Heart right ventricle (tissue), 16 donors: Measurements from ENCODE around the gene ACVR1B. TPM values are rescaled to one million over a fixed set of nuclear protein-coding genes. Genes with fewer than 3 reads are reported as not detected.

ENCODE experiments used
- ATAC-seq, 8 donors: fragments of 200-7000 bp; cut with Tn5 transposase; one replicate each; pipeline ENCODE4 v1.9.1; 2020; ENCODE audit warnings: mild to moderate bottlenecking in 8 of 8, moderate library complexity in 8 of 8, moderate number of reproducible peaks in 1 of 8
- DNase-seq, 2 donors: peaks; one replicate each; pipeline ENCODE4 v3.0.0-alpha.2; 2020
- H3K27ac ChIP-seq, 10 donors: fragments of 200-600 bp; sonication (generic) in 2 of 10; one replicate each; pipeline versions ENCODE4 v1.5.0 to v1.8.0; 2020 to 2022; ENCODE audit warnings: mild to moderate bottlenecking in 3 of 10
- H3K27me3 ChIP-seq, 7 donors: fragments of 200-600 bp; one replicate each; pipeline ENCODE4 v1.8.0; 2021 to 2022; ENCODE audit warnings: mild to moderate bottlenecking in 2 of 7
- H3K36me3 ChIP-seq, 9 donors: fragments of 200-600 bp; sonication (generic) in 1 of 9; one replicate each; pipeline versions ENCODE4 v1.5.0 to v1.8.0; 2020 to 2022; ENCODE audit warnings: mild to moderate bottlenecking in 2 of 9
- H3K4me1 ChIP-seq, 9 donors: fragments of 200-600 bp; sonication (generic) in 1 of 9; one replicate each; pipeline versions ENCODE4 v1.5.0 to v1.8.0; 2020 to 2022; ENCODE audit warnings: mild to moderate bottlenecking in 4 of 9
- H3K4me3 ChIP-seq, 10 donors: fragments of 200-600 bp; sonication (generic) in 2 of 10; one replicate each; pipeline versions ENCODE4 v1.5.0 to v1.8.0; 2020 to 2022; ENCODE audit warnings: mild to moderate bottlenecking in 7 of 10, moderate library complexity in 2 of 10
- H3K9me3 ChIP-seq, 11 donors: fragments of 200-600 bp in 10 of 11; sonication (generic) in 2 of 11; one replicate each; pipeline versions ENCODE4 v1.5.0 to v1.8.0; 2013 to 2022; ENCODE audit warnings: mild to moderate bottlenecking in 2 of 11, control low read depth in 1 of 11, moderate library complexity in 1 of 11
- WGBS, 2 donors: extraction: QIAGEN DNeasy Blood & Tissue Kit; methylation state at CpG; one replicate each; pipeline ENCODE4 v1.1.7; 2013; ENCODE audit warnings: inconsistent platforms in 1 of 2; 5-methylcytosine and 5-hydroxymethylcytosine counted together
- intact Hi-C, 10 donors: fragments of 100-400 bp; cut with DNase I; formaldehyde crosslinking; loops; one replicate each; pipeline versions ENCODE4 v1.11.1 to v1.14.2; 2022
- polyA plus RNA-seq, 2 donors: library from polyadenylated mRNA; stranded (reverse); fragments of 200-250 nt; gene quantifications; one replicate each; pipeline ENCODE4 v1.2.3, GENCODE V29; 2013
- total RNA-seq, 10 donors: library from RNA; stranded (reverse); fragmentation: NEBNext Ultra II Directional in 3 of 10; extraction: Animal tissue kit (Norgen Biotek cat#: 25700) in 3 of 10; gene quantifications; one replicate each; pipeline versions ENCODE4 v1.2.1 to v1.2.4, GENCODE V29; 2021 to 2023
- TF ChIP-seq, protein P1 (sequence below), 9 donors: fragments of 200-600 bp; sonication (generic) in 2 of 9; IDR thresholded peaks; one replicate each; pipeline versions ENCODE4 v1.5.0 to v1.8.0; 2021 to 2022; ENCODE audit warnings: antibody characterized with exemption in 9 of 9, mild to moderate bottlenecking in 5 of 9, moderate library complexity in 1 of 9
- donor health status: Arrhythmogenic right ventricular cardiomyopathy.
- donor health status: ischemic (EF 13 %, LVEDD 7.1; RV severe dilation, severe dysfunction).
- donor health status: healthy with polysubstance abuse.
- donor health status: DM: no; HTN: yes; CAD: no.
- donor health status: DM: no; HTN: no; CAD: no.
- donor health status: ischemic (EF 25% LVEDD 6.9; RV normal size, moderate dysfunction).
- donor health status: ischemic (EF 25% LVEDD 5.7; RV mildly dilated, moderate dysfunction).
- donor health status: healthy.
- donor health status: DM: yes; HTN: yes; CAD: no.
- donor health status: Ischemic cardiomyopathy.
- donor health status: ischemic (EF 35%, LVEDD 5.7; RV mildly dilated, moderate dysfunction).
- donor health status: nonischemic (EF 11% LVEDD 7.7; RV severe dilation, severe dysfunction).
- donor health status: DM: yes; HTN: yes; CAD: no.
- donor health status: PGD.
- donor health status: ischemic (EF 29% LVEDD 5.4; RV normal size, mild dysfunction).
- donor health status: nonischemic (EF 23%, LVEDD 6.1; RV moderate dilation, normal function).

The ACVR1B gene
- total and polyA plus RNA-seq, 12 donors, result 5.8 to 15.5 (median 9.7) TPM

DNA sequence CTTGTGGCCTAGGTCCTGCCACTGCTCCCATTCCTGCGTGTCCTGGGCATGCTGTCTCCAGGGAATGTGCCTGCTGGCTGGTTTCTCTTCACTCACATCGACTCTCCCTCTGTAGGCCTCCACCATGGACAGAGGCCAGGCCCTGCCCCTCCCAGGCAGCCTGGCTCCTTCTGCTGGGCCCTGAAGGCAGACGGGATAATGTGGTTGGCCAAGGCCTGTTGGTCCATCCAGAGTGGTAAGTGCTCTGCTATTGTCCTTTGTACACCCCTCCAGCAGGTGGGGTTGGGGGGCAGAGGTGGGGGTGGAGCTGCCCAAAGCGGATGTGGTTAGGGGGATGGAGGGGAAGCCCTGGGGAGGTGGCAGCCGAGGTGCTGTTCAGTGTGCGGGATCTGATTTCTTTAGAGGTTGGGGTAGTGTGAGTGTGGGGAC lies 90.2 kb downstream of the ACVR1B start:
- TF ChIP-seq, protein P1, sequence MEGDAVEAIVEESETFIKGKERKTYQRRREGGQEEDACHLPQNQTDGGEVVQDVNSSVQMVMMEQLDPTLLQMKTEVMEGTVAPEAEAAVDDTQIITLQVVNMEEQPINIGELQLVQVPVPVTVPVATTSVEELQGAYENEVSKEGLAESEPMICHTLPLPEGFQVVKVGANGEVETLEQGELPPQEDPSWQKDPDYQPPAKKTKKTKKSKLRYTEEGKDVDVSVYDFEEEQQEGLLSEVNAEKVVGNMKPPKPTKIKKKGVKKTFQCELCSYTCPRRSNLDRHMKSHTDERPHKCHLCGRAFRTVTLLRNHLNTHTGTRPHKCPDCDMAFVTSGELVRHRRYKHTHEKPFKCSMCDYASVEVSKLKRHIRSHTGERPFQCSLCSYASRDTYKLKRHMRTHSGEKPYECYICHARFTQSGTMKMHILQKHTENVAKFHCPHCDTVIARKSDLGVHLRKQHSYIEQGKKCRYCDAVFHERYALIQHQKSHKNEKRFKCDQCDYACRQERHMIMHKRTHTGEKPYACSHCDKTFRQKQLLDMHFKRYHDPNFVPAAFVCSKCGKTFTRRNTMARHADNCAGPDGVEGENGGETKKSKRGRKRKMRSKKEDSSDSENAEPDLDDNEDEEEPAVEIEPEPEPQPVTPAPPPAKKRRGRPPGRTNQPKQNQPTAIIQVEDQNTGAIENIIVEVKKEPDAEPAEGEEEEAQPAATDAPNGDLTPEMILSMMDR (IDR thresholded peaks at IDR 0.05), result peak in 3 of 9 donors; percentile 34 to 47 (median 36)
- H3K4me1 ChIP-seq, result peaks cover 40 to 97% (median 87%) of the 10 kb centered on the region in 9 donors
- intact Hi-C loops, result no loop called here
- H3K27ac ChIP-seq, result peak overlapping the region in 8 of 10 donors; percentile 91 to 100 (median 98)
- no peaks in the 10 kb centered on the region for H3K27me3 ChIP-seq
- no peaks in the 10 kb centered on the region for H3K9me3 ChIP-seq
- no peak overlapping the region for H3K4me3 ChIP-seq
- 55 to 56% methylated on average over 6 of the region's 6 CpGs for WGBS, 2 donors
- DNase-seq (peak in 1 of 2 donors; percentile 67), ATAC-seq (peak in 7 of 8 donors; percentile 1 to 39 (median 14))
- peaks cover 0 to 1% (median 0%) of the 10 kb centered on the region in 9 donors for H3K36me3 ChIP-seq

DNA sequence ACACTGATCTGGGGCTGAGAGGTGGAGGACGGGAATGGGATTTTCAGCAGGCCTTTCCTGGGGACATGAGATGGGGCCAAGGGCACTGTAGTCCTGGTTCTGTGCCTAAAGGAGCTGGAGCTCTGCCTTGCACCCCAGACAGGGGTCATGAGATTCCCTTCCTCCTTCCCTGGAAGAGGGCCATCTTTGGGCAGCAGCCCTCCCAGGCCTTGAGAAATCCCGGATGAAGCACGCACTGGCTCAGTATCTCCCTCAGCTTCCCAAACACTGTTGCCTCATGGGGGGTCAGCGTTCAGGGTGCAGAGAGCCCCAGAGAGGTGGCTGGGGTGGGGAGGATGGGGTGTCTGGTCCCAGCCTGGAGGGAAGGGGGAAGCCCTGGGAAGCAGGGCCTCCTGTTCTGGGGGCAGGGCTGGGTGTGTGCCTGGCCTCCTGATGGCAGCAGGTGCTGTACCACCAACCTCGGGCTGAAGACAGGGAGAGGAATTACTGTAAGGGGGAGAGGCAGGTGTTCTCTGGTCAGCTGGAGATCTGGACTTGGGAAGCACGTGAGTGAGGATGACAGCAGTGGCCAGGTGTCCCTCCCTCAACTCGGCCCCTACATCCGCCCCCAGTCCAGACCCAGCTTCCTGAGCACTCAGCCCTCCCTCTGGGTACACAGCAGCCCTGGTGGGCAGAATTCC lies 91.3 kb downstream of the ACVR1B start:
- peak overlapping the region in 3 of 10 donors; percentile 43 to 64 (median 55) for H3K4me3 ChIP-seq
- no peak for DNase-seq
- no peaks in the 10 kb centered on the region for H3K9me3 ChIP-seq
- peak overlapping the region; percentile 90 to 100 (median 96) for H3K27ac ChIP-seq
- H3K4me1 ChIP-seq, result peaks cover 44 to 100% (median 97%) of the 10 kb centered on the region in 9 donors
- WGBS, 2 donors, result 46 to 61% methylated on average over 8 of the region's 8 CpGs
- TF ChIP-seq, protein P1 (IDR thresholded peaks at IDR 0.05), result no peak
- no peaks in the 10 kb centered on the region for H3K27me3 ChIP-seq
- intact Hi-C loops, result no loop called here
- peak in 2 of 8 donors; percentile 1 to 4 for ATAC-seq
- H3K36me3 ChIP-seq, result peaks cover 0 to 6% (median 0%) of the 10 kb centered on the region in 9 donors

DNA sequence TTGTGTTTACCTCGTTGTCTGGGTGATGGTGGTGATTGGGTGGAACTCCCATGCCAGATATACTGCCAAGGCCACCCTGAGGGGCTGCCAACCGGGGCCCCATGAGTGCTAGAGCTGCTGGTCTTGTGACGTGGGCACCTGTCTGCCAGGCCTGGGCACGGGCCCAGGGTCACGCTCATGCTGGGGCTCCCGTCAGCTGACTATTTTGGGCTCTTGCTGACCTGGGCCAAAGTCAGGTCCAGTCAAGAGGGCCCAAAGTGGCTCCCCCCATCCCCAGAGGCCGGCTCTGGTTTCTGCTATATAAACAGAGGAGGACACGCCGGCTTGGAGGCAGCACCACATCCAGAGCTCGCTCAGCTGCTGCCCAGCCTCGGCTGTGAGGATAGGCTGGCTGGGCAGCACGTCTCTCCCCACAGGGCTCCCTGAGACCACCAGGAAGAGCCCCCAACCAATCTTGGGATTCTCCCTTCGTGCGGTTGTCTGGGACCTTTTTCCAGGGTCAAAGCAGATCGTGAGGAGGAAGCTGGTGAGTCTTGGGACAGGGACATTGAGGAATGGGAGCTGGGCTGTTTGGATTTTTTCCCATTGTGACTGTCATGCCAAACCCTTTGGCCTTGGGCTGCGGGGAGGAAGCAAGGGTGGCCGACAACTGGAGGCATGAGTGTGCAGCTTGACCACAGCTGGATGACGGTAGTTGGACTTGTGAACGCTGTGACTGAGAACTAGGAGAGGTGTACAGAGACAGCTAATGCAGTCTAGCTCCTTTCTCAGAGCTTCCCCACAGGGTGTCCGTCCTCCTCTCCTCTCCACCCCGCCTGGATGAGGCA lies 92.1 kb downstream of the ACVR1B start:
- Histone ChIP-seq H3K4me1 (peaks cover 44 to 100% (median 94%) of the 10 kb centered on the region in 9 donors), H3K27ac (peak overlapping the region; percentile 90 to 100 (median 96)), H3K9me3 (no peaks in the 10 kb centered on the region), H3K36me3 (peaks cover 0 to 6% (median 0%) of the 10 kb centered on the region in 9 donors), H3K27me3 (no peaks in the 10 kb centered on the region), H3K4me3 (peak overlapping the region; percentile 10 to 65 (median 48))
- WGBS, 2 donors, result 33 to 38% methylated on average over 21 of the region's 21 CpGs
- ATAC-seq (peak; percentile 26 to 82 (median 63)), DNase-seq (peak; percentile 83 to 87)
- intact Hi-C loops, result no loop called here
- TF ChIP-seq, protein P1 (IDR thresholded peaks at IDR 0.05), result no peak

DNA sequence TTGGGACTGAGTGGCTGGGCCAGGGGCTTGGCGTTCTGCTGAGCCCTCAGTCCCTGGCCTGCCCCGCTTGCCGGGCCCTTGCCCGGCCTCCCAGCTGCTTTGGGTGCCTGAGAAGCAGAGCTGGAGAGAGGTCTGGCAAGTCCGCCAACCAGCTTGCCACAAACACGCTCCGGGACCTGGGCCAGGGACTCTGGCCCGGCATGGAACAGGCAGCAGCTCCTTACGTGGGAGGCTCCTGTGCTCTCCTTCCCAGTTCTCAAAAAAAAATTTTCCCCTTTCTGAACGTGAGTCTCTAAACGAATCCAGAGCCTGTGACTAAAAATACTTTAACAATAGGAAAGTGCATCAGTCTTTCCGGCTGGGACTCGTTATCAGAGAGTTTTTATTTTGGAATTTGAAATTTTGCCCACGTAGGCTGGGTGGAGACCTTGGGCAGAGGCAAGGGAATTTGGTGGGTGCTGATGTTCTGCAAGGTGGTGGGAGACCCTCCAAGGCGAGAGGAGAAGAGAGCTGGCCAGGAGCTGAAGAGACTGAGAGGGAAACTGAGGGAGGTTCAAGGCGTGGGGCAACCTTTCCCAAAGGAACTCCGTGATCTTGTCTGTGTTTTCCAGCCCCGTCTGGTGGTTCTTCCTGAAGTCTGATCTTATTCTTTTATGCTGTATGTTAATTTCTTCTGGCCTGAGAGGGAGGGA lies 92.9 kb downstream of the ACVR1B start:
- DNase-seq, result peak; percentile 87 to 93
- Histone ChIP-seq H3K9me3 (no peaks in the 10 kb centered on the region), H3K4me3 (peak overlapping the region; percentile 13 to 65 (median 48)), H3K27me3 (no peaks in the 10 kb centered on the region), H3K4me1 (peaks cover 44 to 100% (median 90%) of the 10 kb centered on the region in 9 donors), H3K27ac (peak overlapping the region; percentile 90 to 100 (median 96)), H3K36me3 (peaks cover 0 to 6% (median 0%) of the 10 kb centered on the region in 9 donors)
- peak; percentile 56 to 81 (median 70) for ATAC-seq
- intact Hi-C loops, result no loop called here
- WGBS, 2 donors, result 14 to 27% methylated on average over 18 of the region's 18 CpGs
- TF ChIP-seq, protein P1 (IDR thresholded peaks at IDR 0.05), result no peak
